Lung (tissue), 12 donors: ENCODE measurements around the gene COL6A3. TPM values are rescaled to one million over a fixed set of nuclear protein-coding genes. Genes with fewer than 3 reads are reported as not detected.

Experiments
- ATAC-seq: fragments of 200-7000 bp; cut with Tn5 transposase; one replicate; pipeline ENCODE4 v1.9.1; 2020; ENCODE audit warnings: moderate number of reproducible peaks; ENCODE audit not compliant: insufficient read depth, low FRiP score
- DNase-seq, 3 donors: peaks; one replicate each; pipeline ENCODE4 v3.0.0-alpha.2; 2013 to 2017
- H3K27ac ChIP-seq, 2 donors: one replicate each; pipeline ENCODE4 v1.5.1; 2013; ENCODE audit warnings: mild to moderate bottlenecking in 2 of 2, moderate library complexity in 2 of 2, control low read depth in 1 of 2, inconsistent platforms in 1 of 2, low read depth in 1 of 2, low read length in 1 of 2
- H3K27me3 ChIP-seq, 3 donors: one replicate each; pipeline ENCODE4 v1.5.1; 2013; ENCODE audit warnings: low read length in 2 of 3; ENCODE audit not compliant: control insufficient read depth in 3 of 3, insufficient read depth in 3 of 3
- H3K36me3 ChIP-seq, 4 donors: one replicate each; pipeline ENCODE4 v1.5.1; 2013; ENCODE audit warnings: low read length in 4 of 4, mild to moderate bottlenecking in 1 of 4, moderate library complexity in 1 of 4; ENCODE audit not compliant: control insufficient read depth in 4 of 4, insufficient read depth in 4 of 4
- H3K4me1 ChIP-seq, 5 donors: one replicate each; pipeline ENCODE4 v1.5.1; 2013; ENCODE audit warnings: low read length in 5 of 5, mild to moderate bottlenecking in 2 of 5, moderate library complexity in 1 of 5; ENCODE audit not compliant: control insufficient read depth in 5 of 5, insufficient read depth in 5 of 5
- H3K4me3 ChIP-seq: one replicate; pipeline ENCODE4 v1.5.1; 2013; ENCODE audit warnings: mild to moderate bottlenecking, control low read depth, moderate library complexity
- H3K9ac ChIP-seq, 2 donors: one replicate each; pipeline ENCODE4 v1.5.1; 2013; ENCODE audit warnings: low read length in 2 of 2, control low read depth in 1 of 2; ENCODE audit not compliant: insufficient read depth in 1 of 2
- H3K9me3 ChIP-seq, 4 donors: one replicate each; pipeline ENCODE4 v1.5.1; 2013; ENCODE audit warnings: low read length in 3 of 4, mild to moderate bottlenecking in 1 of 4, moderate library complexity in 1 of 4; ENCODE audit not compliant: control insufficient read depth in 4 of 4, insufficient read depth in 3 of 4
- WGBS, 2 donors: extraction: QIAGEN DNeasy Blood & Tissue Kit; methylation state at CpG; one replicate each; pipeline ENCODE4 v1.1.7; 2013; 5-methylcytosine and 5-hydroxymethylcytosine counted together
- polyA plus RNA-seq, 2 donors: library from polyadenylated mRNA; stranded (reverse); fragments of 200-250 nt; gene quantifications; one replicate each; pipeline ENCODE4 v1.2.1, GENCODE V29; 2013
- total RNA-seq, 2 donors: library from RNA; depleted of rRNA in 1 of 2; stranded (reverse); fragments of >200 nt in 1 of 2; gene quantifications; one replicate each; pipeline ENCODE4 v1.2.1, GENCODE V29; 2014 to 2021
- TF ChIP-seq, protein P1 (sequence below): IDR thresholded peaks from 2 replicates; pipeline ENCODE4 v1.5.1; 2012; ENCODE audit warnings: mild to moderate bottlenecking; ENCODE audit errors: control extremely low read depth, extremely low read depth
- donor health status: control.
- donor health status: control.
- donor health status: Bipolar disorder and iron deficiency.
- donor health status: healthy.
- donor health status: DM: yes; HTN: yes; CAD: no.

Gene COL6A3
- total and polyA plus RNA-seq, 4 donors: 36.4 to 548 (median 277) TPM

DNA sequence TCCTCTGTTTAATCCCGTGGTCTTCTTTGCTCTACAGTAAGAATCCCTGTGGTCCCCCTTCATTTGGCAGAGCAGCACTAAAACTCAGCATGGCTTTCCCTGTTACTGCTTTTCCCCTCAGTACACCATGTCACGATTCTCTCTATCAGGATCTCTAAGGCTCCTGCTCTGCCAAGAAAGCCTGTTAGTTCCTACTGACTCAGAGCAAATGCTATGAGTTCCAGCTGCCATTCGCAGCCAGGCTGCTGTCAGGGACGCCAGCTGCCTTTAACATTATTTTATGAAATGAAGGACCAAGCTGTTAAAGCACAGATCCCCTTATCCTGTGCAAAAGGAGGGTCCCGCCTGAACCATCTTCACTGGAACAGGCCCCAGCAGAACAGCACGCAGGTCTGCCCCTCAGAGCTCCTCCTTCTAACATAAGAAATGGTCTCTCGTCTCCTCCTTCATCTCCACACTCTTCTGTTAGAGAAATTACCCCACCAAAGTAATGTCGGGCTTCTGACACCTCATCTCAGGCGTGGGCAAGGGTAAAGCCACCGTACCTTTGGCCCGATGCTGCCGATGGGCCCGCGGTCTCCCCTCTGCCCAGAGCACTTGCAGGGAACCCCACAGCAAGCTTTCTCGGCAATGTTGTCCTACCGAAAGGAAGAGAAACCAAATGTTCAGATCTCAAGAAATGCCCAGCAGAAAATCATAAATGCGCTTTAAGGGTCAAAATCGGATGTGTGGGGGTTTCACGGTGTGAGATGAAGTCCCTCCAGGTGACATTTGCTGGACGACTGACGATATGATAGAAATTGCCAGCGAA, 52.6 kb downstream of the COL6A3 start:
- Histone ChIP-seq H3K4me1 (peaks cover 0 to 19% (median 0%) of the 10 kb centered on the region in 5 donors), H3K9ac (no peak overlapping the region), H3K9me3 (no peaks in the 10 kb centered on the region), H3K27me3 (peaks cover 0 to 2% (median 0%) of the 10 kb centered on the region in 3 donors), H3K4me3 (no peak overlapping the region), H3K27ac (peak overlapping the region in 1 of 2 donors; percentile 65), H3K36me3 (peaks cover 0 to 92% (median 44%) of the 10 kb centered on the region in 4 donors)
- 88 to 90% methylated on average over 22 of the region's 22 CpGs for WGBS, 2 donors
- TF ChIP-seq, protein P1, sequence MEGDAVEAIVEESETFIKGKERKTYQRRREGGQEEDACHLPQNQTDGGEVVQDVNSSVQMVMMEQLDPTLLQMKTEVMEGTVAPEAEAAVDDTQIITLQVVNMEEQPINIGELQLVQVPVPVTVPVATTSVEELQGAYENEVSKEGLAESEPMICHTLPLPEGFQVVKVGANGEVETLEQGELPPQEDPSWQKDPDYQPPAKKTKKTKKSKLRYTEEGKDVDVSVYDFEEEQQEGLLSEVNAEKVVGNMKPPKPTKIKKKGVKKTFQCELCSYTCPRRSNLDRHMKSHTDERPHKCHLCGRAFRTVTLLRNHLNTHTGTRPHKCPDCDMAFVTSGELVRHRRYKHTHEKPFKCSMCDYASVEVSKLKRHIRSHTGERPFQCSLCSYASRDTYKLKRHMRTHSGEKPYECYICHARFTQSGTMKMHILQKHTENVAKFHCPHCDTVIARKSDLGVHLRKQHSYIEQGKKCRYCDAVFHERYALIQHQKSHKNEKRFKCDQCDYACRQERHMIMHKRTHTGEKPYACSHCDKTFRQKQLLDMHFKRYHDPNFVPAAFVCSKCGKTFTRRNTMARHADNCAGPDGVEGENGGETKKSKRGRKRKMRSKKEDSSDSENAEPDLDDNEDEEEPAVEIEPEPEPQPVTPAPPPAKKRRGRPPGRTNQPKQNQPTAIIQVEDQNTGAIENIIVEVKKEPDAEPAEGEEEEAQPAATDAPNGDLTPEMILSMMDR: no peak
- ATAC-seq (no peak), DNase-seq (peak; percentile 77 to 95 (median 89))

DNA sequence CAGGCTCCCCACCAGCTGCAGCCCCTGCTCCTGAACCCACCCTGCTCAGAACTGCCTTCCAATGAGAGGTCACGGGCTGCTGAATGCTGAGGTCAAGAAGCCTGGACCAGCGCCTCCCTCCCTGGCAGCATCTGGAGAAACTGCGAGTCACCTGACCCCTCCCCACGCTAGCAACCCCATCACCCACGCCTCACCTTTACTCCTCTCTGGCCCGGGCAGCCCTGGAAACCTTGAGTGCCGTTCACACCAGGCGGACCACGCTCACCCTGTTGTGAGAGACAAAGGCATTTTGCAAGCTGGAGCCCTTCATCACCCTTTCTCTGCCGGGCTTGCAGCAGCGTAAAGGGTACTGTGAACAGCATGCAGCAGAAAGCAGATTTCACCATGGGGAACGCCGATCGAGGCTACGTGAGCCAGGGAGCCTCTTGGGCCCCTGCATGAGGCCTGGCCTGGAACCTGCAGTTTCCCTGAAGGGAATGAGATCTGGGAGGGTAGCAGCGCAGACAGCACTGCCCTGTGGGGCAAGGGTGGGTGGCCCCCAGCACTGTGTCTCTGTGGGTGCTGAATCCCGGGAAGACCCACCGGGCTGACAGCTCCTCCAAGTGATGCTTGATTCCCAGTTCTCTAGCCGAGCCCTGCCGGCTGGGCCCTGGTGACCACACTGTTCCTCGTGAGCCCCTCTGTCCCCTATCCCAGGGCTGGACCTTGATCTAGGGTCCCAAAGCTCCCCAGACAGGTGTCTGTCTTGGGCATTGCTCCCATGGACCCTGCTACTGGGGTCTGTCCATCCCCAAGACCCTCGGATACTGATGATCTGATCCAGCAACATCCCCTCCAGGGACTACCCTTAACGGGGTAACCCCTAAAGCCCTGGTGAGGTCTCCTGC, 53.8 kb downstream of the COL6A3 start:
- Histone ChIP-seq H3K9me3 (no peaks in the 10 kb centered on the region), H3K4me1 (peaks cover 0 to 25% (median 0%) of the 10 kb centered on the region in 5 donors), H3K36me3 (peaks cover 0 to 91% (median 42%) of the 10 kb centered on the region in 4 donors), H3K4me3 (no peak overlapping the region), H3K9ac (peak overlapping the region; percentile 0 to 46), H3K27ac (peak overlapping the region in 1 of 2 donors; percentile 17), H3K27me3 (peaks cover 0 to under 1% (median 0%) of the 10 kb centered on the region in 3 donors)
- no peak for ATAC-seq
- no peak for DNase-seq
- 73 to 82% methylated on average over 23 of the region's 23 CpGs for whole genome bisulfite sequencing, 2 donors
- TF ChIP-seq, protein P1: no peak

DNA sequence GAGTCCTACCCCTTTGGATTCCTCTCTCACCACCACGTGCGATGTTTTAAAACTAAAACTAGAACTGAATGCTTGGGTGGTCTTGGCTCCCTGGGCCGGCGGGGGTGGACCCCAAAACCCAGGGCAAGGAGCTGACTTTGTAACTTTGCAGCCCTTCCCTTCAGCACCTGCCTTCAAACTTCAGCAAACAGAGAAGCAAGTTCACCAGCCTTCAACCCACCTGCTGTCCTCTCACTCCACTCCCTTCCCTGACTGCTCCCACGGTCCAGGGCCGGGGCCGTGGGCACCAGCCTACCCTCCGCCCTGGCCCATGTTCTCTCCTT, 54.5 kb downstream of the COL6A3 start:
- Histone ChIP-seq H3K4me1 (peaks cover 0 to 25% (median 0%) of the 10 kb centered on the region in 5 donors), H3K27me3 (no peaks in the 10 kb centered on the region), H3K27ac (no peak overlapping the region), H3K36me3 (peaks cover 0 to 91% (median 41%) of the 10 kb centered on the region in 4 donors), H3K9ac (no peak overlapping the region), H3K9me3 (no peaks in the 10 kb centered on the region), H3K4me3 (no peak overlapping the region)
- TF ChIP-seq, protein P1: no peak
- DNase-seq (no peak), ATAC-seq (no peak)
- WGBS, 2 donors: 70 to 83% methylated on average over 8 of the region's 8 CpGs
